GDM1 (cell line): ENCODE measurements around the gene ACE.

ENCODE experiments used
- DNase-seq: peaks from one replicate; lab custom pipeline; 2025; lab: John Stamatoyannopoulos, UW

Gene ACE

GRCh38 chr17:63474586-63475460 lies 2.0 kb upstream of the ACE start:
- no peak for DNase-seq

GRCh38 chr17:63475491-63476412 lies 1.1 kb upstream of the ACE start:
- no peak for DNase-seq

GRCh38 chr17:63476459-63476853 lies 405 bp upstream of the ACE start:
- DNase-seq: no peak

- no peak for DNase-seq
Measured at GRCh38 chr17:63477480-63478440, 899 bp downstream of the ACE start.

GRCh38 chr17:63478814-63479494 lies 2.1 kb downstream of the ACE start:
- DNase-seq: peak; percentile 61

- DNase-seq: no peak
Measured at GRCh38 chr17:63479495-63480184, 2.8 kb downstream of the ACE start.

GRCh38 chr17:63480192-63480784 lies 3.4 kb downstream of the ACE start:
- DNase-seq: no peak

GRCh38 chr17:63480826-63481487 lies 4.1 kb downstream of the ACE start:
- no peak for DNase-seq

- DNase-seq: no peak
Measured at GRCh38 chr17:63481488-63481870, 4.6 kb downstream of the ACE start.

- DNase-seq: no peak
Measured at GRCh38 chr17:63482509-63482908, 5.6 kb downstream of the ACE start.

GRCh38 chr17:63483038-63483437 lies 6.2 kb downstream of the ACE start:
- DNase-seq: no peak

GRCh38 chr17:63483655-63484575 lies 7.1 kb downstream of the ACE start:
- no peak for DNase-seq

- DNase-seq: no peak
Measured at GRCh38 chr17:63486317-63487013, 9.6 kb downstream of the ACE start.

- no peak for DNase-seq
Measured at GRCh38 chr17:63487014-63487339, 10.1 kb downstream of the ACE start.

- DNase-seq: no peak
Measured at GRCh38 chr17:63488851-63489250, 12.0 kb downstream of the ACE start.

GRCh38 chr17:63489291-63489690 lies 12.4 kb downstream of the ACE start:
- no peak for DNase-seq

GRCh38 chr17:63490329-63490728 lies 13.5 kb downstream of the ACE start:
- DNase-seq: no peak

- no peak for DNase-seq
Measured at GRCh38 chr17:63490858-63491400, 14.1 kb downstream of the ACE start.
